ENCODE measurements around the gene HSD17B4. TPM values are rescaled to one million over a fixed set of nuclear protein-coding genes. Genes with fewer than 3 reads are reported as not detected.

Gene HSD17B4
- total RNA-seq, 1 experiment from 2014 or later, result 142 TPM

DNA sequence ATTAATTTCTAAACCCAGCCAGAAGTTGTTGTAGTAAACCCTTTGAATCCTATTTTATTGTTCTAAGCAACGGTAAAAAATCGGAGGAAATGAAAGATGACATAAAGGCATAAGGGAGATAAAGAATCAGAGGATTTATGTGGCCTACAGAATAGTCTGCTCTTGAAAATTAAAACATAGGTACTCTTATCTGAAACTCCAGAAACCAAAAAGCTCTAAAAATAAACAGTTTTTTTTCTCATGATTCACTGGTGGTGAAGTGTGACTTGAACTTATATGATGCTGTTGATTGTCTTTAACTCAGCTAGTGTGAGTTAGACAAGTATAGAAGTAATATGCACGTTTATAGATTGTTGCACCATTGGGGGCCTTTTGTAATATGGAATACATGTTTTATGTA is 80.3 kb downstream of the HSD17B4 start:
- Histone ChIP-seq H3K9me3 (ENCODE audit: control insufficient read depth in 1 of 2, insufficient read depth in 1 of 2, low read depth in 1 of 2, low read length in 2 of 2) (no peaks in the 10 kb centered on the region), H3K79me2 (ENCODE audit: insufficient read depth, low read length) (no peaks in the 10 kb centered on the region), H3K9me2 (ENCODE audit: insufficient read depth) (no peaks in the 10 kb centered on the region), H3K4me3 (replicated peaks in 1 of 2; ENCODE audit: low read depth in 1 of 2, low read length in 2 of 2) (no peak overlapping the region), H3K4me2 (ENCODE audit: low read length) (no peak overlapping the region), H3K27me3 (ENCODE audit: insufficient read depth, low read length) (no peaks in the 10 kb centered on the region), H4K20me1 (ENCODE audit: insufficient read depth) (no peaks in the 10 kb centered on the region), H3K36me3 (ENCODE audit: control insufficient read depth in 1 of 2, insufficient read depth in 2 of 2, low read length in 2 of 2) (peaks cover 0 to 3% of the 10 kb centered on the region in 2 experiments; a peak in 1 of 4 replicates), H3K9ac (ENCODE audit: low read length) (no peak overlapping the region), H2AFZ (ENCODE audit: low read depth, low read length, poor library complexity, severe bottlenecking) (no peak overlapping the region), H3K27ac (ENCODE audit: low read depth, low read length) (no peak overlapping the region), H3K4me1 (ENCODE audit: control insufficient read depth in 1 of 2, insufficient read depth in 2 of 2, low read length in 2 of 2) (no peaks in the 10 kb centered on the region)
- intact Hi-C loops (cut with micrococcal nuclease), result no loop called here
- ChIA-PET POLR2A (no interaction called here), RAD21 (ENCODE audit: low non-redundant PET in 1 of 2, low total read pairs in 2 of 2, uncharacterized antibody in 2 of 2, unreplicated experiment in 2 of 2) (no interaction called here), CTCF (no interaction called here)
- DNase-seq (ENCODE audit: low read depth, low spot score), result no peak
- TF ChIP-seq SIN3A (IDR thresholded peaks at IDR 0.05; ENCODE audit: low read depth), result no peak
- TF ChIP-seq, protein P1, sequence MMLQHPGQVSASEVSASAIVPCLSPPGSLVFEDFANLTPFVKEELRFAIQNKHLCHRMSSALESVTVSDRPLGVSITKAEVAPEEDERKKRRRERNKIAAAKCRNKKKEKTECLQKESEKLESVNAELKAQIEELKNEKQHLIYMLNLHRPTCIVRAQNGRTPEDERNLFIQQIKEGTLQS (IDR thresholded peaks at IDR 0.05), result no peak
- no peak for TF ChIP-seq TCF7L2 (IDR thresholded peaks at IDR 0.05; ENCODE audit: borderline replicate concordance, extremely low read depth, insufficient read depth, insufficient read length)
- no peak for TF ChIP-seq CEBPB (IDR thresholded peaks at IDR 0.05; ENCODE audit: low read depth)
- no peak for TF ChIP-seq EZH2 (IDR thresholded peaks at IDR 0.05)
- TF ChIP-seq JUND (IDR thresholded peaks at IDR 0.05), result no peak
- TF ChIP-seq CBX3 (IDR thresholded peaks at IDR 0.05; ENCODE audit: low read depth), result no peak
- TF ChIP-seq, protein P2, sequence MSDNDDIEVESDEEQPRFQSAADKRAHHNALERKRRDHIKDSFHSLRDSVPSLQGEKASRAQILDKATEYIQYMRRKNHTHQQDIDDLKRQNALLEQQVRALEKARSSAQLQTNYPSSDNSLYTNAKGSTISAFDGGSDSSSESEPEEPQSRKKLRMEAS (IDR thresholded peaks at IDR 0.05), result no peak
- TF ChIP-seq POLR2A (IDR thresholded peaks at IDR 0.05; ENCODE audit: borderline replicate concordance, extremely low read depth, insufficient read depth, insufficient read length), result no peak
- no peak for TF ChIP-seq EGR1 (IDR thresholded peaks at IDR 0.05; ENCODE audit: low read depth)
- no peak for TF ChIP-seq RAD21 (IDR thresholded peaks at IDR 0.05; ENCODE audit: low read depth)
- no peak for TF ChIP-seq YY1 (IDR thresholded peaks at IDR 0.05; ENCODE audit: extremely low read depth, insufficient replicate concordance, low read depth, low read length)
- no peak for TF ChIP-seq ZNF274 (IDR thresholded peaks at IDR 0.05; ENCODE audit: low read depth, low read length)
- TF ChIP-seq SRF (IDR thresholded peaks at IDR 0.05; ENCODE audit: low read depth), result no peak
- TF ChIP-seq ZFX (IDR thresholded peaks at IDR 0.05), result no peak
- no peak for TF ChIP-seq ELF1 (IDR thresholded peaks at IDR 0.05; ENCODE audit: borderline replicate concordance, low read depth)
- BruUV-seq (replicated peaks), result no TSS peak
- no peak for ATAC-seq

Data from HCT116 (cell line).